Measurements from ENCODE around the gene MRTO4.
"Not testable (repeated sequence)": the region's sequence is repeated elsewhere in the genome, so short reads cannot be mapped to it uniquely, and the experiment has no call there.

The MRTO4 gene

DNA sequence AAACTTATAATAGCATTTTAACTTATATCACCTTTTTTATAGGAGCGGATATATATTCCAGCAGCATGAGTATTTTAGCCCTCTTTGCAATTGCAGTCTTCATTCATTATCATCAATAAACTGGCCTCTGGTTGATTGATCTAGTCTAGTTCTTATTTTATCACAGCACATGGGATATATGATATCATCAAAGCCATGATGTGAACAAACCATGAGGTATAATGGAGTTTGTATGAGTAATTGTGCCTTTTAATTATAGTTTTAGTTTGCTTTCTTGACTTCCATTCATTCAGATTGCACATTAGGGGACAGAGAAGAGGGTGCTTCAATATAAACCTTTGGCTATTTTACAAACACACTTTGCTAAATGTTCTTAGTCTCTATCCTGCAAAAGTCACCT is 38.0 kb upstream of the MRTO4 start:
- DNase-seq (ENCODE audit: insufficient read length, low spot score) (no peak), FAIRE-seq (no peak)
- TF ChIP-seq, protein P1, sequence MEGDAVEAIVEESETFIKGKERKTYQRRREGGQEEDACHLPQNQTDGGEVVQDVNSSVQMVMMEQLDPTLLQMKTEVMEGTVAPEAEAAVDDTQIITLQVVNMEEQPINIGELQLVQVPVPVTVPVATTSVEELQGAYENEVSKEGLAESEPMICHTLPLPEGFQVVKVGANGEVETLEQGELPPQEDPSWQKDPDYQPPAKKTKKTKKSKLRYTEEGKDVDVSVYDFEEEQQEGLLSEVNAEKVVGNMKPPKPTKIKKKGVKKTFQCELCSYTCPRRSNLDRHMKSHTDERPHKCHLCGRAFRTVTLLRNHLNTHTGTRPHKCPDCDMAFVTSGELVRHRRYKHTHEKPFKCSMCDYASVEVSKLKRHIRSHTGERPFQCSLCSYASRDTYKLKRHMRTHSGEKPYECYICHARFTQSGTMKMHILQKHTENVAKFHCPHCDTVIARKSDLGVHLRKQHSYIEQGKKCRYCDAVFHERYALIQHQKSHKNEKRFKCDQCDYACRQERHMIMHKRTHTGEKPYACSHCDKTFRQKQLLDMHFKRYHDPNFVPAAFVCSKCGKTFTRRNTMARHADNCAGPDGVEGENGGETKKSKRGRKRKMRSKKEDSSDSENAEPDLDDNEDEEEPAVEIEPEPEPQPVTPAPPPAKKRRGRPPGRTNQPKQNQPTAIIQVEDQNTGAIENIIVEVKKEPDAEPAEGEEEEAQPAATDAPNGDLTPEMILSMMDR (IDR thresholded peaks at IDR 0.05; ENCODE audit: insufficient read depth, missing control alignments) = no peak

DNA sequence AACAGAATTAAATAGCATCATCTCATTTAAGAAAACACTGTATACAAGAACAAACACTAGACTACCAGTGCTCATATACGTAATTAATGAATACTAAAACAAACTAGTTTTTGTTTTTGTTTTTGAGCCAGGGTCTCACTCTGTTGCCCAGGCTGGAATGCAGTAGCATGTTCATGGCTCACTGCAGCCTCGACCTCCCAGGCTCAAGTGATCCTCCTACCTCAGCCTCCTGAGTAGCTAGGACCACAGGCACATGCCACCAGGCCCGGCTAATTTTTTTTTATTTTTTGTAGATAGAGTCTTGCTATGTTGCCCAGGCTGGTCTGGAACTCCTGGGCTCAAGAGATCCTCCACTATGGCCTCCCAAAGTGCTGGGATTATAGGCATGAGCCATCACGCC is 35.0 kb upstream of the MRTO4 start:
- not testable (repeated sequence) for FAIRE-seq; DNase-seq (ENCODE audit: insufficient read length, low spot score)

DNA sequence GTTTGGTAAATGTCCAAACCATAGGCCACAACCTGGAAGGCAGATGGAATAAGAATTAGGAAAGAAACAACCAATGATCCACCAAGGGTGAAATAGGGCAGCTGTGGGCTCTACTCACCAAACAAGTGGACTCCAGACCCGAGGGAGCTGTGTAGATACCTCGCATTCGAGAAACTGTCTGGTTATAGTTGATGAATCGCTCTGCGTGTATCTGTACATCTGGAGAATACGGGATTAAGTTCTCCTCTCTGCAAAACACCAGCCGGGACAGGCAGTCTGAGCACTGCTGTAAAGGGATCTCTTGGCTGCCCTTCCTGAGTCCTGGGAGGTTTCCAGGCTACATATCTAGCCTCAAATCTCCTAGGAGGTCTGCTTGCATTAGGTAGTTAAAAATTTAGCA is 32.2 kb upstream of the MRTO4 start:
- DNase-seq (ENCODE audit: insufficient read length, low spot score) = no peak
- TF ChIP-seq, protein P1 (IDR thresholded peaks at IDR 0.05; ENCODE audit: insufficient read depth, missing control alignments) = no peak
- no peak for FAIRE-seq

GRCh38 chr1:19220080-19220846 is 31.3 kb upstream of the MRTO4 start:
- TF ChIP-seq, protein P1 (IDR thresholded peaks at IDR 0.05; ENCODE audit: insufficient read depth, missing control alignments) = no peak
- FAIRE-seq = no peak
- DNase-seq (ENCODE audit: insufficient read length, low spot score) = no peak

DNA sequence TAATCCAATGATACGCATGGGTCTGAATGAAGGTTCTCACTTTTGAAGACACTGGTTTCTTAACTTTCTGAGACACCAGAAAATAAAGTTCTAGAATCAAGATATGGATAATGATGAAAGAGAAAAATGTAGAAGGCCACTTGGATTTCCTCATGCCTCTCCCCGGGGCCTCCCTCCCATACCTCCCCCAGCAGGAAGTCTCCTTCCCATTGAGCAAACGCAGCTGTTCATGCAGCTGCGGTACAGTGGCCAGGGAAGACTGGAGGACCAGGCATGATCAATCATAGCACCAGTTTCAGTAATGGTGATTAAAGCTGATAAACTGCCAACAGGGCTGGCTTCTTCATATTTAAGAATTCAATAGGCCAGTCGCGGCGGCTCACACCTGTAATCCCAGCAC is 30.6 kb upstream of the MRTO4 start:
- FAIRE-seq (no peak), DNase-seq (ENCODE audit: insufficient read length, low spot score) (no peak)
- TF ChIP-seq, protein P1 (IDR thresholded peaks at IDR 0.05; ENCODE audit: insufficient read depth, missing control alignments) = no peak

DNA sequence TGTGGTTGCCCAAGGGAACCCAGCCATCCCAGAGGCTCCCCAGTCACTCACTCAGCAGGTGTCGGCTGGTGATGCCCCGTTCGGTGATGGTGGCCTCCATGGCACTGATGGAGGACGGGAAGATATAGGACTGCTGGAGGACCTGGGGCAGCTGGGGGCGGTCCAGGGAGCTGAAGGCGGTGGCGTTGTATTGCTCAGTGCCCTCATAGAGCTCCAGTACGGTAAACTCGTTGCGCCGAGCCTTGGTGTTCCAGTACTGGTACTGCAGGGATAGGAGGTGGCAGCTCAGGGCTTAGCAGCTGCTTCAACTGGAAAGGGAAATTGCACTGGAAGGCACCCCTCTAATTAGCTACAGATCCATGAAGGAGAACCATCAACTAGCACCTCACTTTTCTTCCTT is 29.0 kb upstream of the MRTO4 start:
- FAIRE-seq (no peak), DNase-seq (ENCODE audit: insufficient read length, low spot score) (no peak)
- TF ChIP-seq, protein P1 (IDR thresholded peaks at IDR 0.05; ENCODE audit: insufficient read depth, missing control alignments) = no peak

DNA sequence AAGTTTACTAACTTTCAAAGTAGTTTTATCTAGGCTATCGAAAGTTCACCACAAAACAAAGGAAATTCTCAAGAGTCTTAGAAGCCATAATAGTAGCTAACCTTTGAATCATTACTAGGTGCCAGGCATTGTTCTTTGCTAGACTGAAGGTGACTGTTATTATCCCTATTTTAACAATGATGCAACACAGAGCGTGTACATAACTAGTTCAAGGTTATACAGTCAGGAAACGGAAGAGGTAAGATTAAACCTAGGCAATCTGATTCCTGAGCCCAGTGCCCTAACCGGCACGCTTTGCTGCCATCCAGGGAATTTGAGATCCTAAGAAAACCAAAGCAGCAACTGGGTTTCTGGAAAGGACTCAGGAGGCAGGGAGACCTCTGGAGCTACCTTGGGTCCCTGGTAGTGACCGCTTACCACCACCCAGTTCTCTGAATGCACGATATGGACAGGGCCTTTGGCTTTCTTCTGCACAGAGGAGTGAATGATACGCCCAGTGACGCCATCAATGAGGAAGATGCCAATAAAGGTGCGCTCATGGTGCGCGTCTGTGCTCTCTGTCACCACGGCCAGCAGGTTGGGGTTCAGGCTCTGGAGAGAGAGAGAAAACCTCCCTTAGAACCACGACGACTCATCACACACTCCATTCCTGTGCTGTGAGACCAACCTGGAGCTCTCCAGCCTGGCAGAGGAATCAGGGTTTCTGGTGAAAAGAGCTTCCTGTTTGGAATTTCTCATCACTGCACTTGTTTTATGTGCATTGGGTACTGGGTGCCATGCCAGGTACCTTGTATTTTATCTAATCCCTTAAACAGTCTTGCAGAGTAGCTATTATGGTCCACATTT is 28.4 kb upstream of the MRTO4 start:
- TF ChIP-seq, protein P1 (IDR thresholded peaks at IDR 0.05; ENCODE audit: insufficient read depth, missing control alignments) = no peak
- FAIRE-seq (no peak), DNase-seq (ENCODE audit: insufficient read length, low spot score) (no peak)
